ENCODE data around the gene TMEM178B.

DNA sequence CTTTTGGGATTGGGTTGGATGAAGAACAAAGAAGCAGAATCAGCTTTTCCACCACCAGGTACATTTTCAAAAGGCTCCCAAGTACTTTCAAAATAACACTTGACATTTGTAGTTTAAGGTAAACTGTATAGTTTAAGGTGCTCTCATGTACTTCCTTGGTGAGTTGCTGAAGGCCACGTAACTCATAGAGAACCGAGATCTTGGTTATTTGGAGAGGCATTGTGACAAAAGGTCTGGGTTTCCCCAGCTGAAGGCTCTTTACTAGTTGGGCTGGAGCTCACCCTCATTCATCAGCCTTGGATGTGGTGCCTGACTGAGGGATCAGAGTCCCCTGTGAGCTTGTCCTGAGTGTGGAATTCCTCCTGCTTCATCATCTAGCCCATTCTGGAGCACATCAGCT, 191.8 kb downstream of the TMEM178B start:
- TF ChIP-seq, protein P1, sequence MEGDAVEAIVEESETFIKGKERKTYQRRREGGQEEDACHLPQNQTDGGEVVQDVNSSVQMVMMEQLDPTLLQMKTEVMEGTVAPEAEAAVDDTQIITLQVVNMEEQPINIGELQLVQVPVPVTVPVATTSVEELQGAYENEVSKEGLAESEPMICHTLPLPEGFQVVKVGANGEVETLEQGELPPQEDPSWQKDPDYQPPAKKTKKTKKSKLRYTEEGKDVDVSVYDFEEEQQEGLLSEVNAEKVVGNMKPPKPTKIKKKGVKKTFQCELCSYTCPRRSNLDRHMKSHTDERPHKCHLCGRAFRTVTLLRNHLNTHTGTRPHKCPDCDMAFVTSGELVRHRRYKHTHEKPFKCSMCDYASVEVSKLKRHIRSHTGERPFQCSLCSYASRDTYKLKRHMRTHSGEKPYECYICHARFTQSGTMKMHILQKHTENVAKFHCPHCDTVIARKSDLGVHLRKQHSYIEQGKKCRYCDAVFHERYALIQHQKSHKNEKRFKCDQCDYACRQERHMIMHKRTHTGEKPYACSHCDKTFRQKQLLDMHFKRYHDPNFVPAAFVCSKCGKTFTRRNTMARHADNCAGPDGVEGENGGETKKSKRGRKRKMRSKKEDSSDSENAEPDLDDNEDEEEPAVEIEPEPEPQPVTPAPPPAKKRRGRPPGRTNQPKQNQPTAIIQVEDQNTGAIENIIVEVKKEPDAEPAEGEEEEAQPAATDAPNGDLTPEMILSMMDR (IDR thresholded peaks at IDR 0.05): no peak
- TF ChIP-seq, protein P2, sequence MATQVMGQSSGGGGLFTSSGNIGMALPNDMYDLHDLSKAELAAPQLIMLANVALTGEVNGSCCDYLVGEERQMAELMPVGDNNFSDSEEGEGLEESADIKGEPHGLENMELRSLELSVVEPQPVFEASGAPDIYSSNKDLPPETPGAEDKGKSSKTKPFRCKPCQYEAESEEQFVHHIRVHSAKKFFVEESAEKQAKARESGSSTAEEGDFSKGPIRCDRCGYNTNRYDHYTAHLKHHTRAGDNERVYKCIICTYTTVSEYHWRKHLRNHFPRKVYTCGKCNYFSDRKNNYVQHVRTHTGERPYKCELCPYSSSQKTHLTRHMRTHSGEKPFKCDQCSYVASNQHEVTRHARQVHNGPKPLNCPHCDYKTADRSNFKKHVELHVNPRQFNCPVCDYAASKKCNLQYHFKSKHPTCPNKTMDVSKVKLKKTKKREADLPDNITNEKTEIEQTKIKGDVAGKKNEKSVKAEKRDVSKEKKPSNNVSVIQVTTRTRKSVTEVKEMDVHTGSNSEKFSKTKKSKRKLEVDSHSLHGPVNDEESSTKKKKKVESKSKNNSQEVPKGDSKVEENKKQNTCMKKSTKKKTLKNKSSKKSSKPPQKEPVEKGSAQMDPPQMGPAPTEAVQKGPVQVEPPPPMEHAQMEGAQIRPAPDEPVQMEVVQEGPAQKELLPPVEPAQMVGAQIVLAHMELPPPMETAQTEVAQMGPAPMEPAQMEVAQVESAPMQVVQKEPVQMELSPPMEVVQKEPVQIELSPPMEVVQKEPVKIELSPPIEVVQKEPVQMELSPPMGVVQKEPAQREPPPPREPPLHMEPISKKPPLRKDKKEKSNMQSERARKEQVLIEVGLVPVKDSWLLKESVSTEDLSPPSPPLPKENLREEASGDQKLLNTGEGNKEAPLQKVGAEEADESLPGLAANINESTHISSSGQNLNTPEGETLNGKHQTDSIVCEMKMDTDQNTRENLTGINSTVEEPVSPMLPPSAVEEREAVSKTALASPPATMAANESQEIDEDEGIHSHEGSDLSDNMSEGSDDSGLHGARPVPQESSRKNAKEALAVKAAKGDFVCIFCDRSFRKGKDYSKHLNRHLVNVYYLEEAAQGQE (IDR thresholded peaks at IDR 0.05; ENCODE audit: insufficient read depth in 1 of 2, low read depth in 2 of 2, low read length in 1 of 2): no peak
- TF ChIP-seq POLR2AphosphoS5 (IDR thresholded peaks at IDR 0.05; ENCODE audit: low read depth, low read length): no peak

Measured in Panc1 (cell line).